Activated CD4-positive, alpha-beta T cell treated with anti-CD3 and anti-CD28 coated beads for 48 hours (primary cell): Measurements from ENCODE around the gene MICA.

Experiments
- DNase-seq: peaks from one replicate; pipeline ENCODE4 v3.0.0-alpha.2; 2020

MICA gene

DNA sequence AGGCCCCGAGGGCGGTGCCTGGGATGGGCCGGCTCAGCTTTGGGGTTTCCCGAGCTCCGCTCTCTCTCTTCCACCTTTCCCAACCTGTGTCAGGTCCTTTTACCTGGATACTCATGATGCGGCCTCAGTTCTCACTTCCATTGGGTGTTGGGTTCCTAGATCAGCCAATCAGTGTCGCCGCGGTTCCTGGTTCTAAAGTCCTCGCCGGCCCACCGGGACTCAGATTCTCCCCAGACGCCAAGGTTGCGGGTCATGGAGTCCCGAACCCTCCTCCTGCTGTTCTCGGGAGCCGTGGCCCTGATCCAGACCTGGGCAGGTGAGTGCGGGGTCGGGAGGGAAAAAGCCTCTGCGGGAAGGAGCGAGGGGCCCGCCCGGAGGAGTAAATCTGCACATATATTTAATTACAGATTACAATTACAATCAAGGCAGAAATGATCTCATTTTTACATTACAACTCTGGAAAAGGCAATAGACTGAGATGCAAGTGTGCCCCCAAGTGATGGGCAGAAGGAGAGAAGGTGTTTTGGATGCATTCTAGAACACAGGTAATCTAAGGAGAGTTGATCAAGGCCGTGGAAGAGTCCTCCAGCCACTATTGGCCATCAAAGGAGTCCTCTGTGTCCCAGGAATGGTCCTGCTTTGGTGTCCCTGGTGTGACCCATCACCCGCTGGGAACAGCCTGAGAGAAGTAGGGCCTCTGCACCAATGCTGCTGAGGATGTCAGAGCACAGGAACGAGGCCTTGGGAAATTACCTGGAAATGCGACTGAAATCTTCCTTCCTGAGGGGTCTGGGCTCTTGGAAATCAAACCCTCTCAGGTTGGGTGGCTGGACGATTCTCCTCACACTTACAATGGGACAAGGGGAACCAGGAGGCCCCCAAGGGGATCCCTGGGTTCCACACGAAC is 59.8 kb downstream of the MICA start:
- peak; percentile 90 for DNase-seq

DNA sequence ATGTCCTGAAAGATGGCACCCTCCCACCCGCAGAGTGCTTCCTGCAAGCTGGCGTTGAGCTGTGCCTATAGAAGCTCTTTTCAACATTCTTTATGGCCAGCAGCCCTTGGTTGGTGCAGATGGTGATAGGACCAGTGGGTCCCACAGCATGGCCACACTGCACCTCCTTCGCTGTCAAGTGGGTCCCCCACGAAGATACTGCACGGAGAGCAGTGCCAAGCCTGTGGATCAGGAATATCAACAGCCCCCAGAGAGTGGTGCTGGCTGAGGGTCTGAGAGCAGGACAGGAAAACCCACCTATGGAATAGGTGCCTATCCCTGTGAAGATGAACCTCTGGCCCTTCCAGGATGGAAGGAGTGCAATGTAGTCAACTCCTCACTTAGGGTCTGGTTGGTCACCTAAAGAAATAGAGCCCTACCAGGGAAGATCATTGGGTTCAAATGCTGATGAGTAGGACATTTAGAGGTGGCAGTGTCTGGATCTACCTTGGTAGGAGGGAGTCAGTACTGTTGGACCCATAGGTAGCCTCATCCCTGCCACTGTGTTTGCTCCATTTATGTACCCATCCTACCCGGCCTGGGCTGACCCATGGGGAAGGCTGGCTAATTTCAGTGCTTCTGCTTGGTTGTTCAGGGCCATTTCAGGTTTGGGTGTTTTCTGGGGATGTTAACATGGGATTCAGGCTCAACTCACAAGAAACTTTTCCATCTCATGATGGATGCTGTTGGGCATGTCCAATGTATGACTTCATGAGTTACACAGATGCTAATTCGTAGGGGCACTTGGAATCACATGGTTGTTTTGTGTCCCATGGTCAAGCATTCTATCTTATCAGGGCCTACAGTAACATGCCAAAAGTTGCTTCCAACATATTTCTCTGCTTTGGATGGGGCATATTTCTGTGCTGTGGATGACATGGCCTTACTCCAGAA is 61.1 kb downstream of the MICA start:
- no peak for DNase-seq
